HUES48 (cell line): ENCODE results near the gene OSBPL5.
A peak's percentile ranks its signal among the peaks of the same experiment; 100 is the strongest.

Source experiments
- H3K27ac ChIP-seq: one replicate; pipeline ENCODE4 v1.7.0; 2013; ENCODE audit warnings: low read depth, low read length, inconsistent platforms
- H3K27me3 ChIP-seq: 2 replicates; pipeline ENCODE4 v1.6.1; 2013; ENCODE audit warnings: mild to moderate bottlenecking, low read length; ENCODE audit not compliant: control insufficient read depth, insufficient read depth
- H3K36me3 ChIP-seq: 2 replicates; pipeline ENCODE4 v1.6.1; 2013; ENCODE audit warnings: low read length; ENCODE audit not compliant: control insufficient read depth, insufficient read depth
- H3K4me1 ChIP-seq: 2 replicates; pipeline ENCODE4 v1.6.1; 2013; ENCODE audit warnings: mild to moderate bottlenecking, low read length; ENCODE audit not compliant: control insufficient read depth, insufficient read depth
- H3K4me3 ChIP-seq: 2 replicates; pipeline ENCODE4 v1.5.1; 2013; ENCODE audit warnings: mild to moderate bottlenecking, low read depth, low read length
- H3K9ac ChIP-seq: 2 replicates; pipeline ENCODE4 v1.6.1; 2013; ENCODE audit warnings: mild to moderate bottlenecking, low read depth, low read length, moderate library complexity
- H3K9me3 ChIP-seq: 2 replicates; pipeline ENCODE4 v1.6.1; 2013; ENCODE audit warnings: low read length; ENCODE audit not compliant: control insufficient read depth, insufficient read depth

OSBPL5 gene

GRCh38 chr11:3189196-3189843 is 24.2 kb upstream of the OSBPL5 start:
- peak overlapping the region; percentile 72 for H3K27ac ChIP-seq
- peaks cover 26% of the 10 kb centered on the region for H3K4me1 ChIP-seq
- no peaks in the 10 kb centered on the region for H3K27me3 ChIP-seq
- no peaks in the 10 kb centered on the region for H3K36me3 ChIP-seq
- no peak overlapping the region for H3K9ac ChIP-seq
- no peak overlapping the region; the same call in 1 of the 2 replicates for H3K4me3 ChIP-seq
- H3K9me3 ChIP-seq = no peaks in the 10 kb centered on the region

GRCh38 chr11:3188496-3189195 is 23.5 kb upstream of the OSBPL5 start:
- Histone ChIP-seq H3K27ac (peak overlapping the region; percentile 11), H3K9ac (no peak overlapping the region), H3K9me3 (no peaks in the 10 kb centered on the region), H3K36me3 (no peaks in the 10 kb centered on the region), H3K27me3 (no peaks in the 10 kb centered on the region), H3K4me3 (no peak overlapping the region), H3K4me1 (peaks cover 23% of the 10 kb centered on the region)

DNA sequence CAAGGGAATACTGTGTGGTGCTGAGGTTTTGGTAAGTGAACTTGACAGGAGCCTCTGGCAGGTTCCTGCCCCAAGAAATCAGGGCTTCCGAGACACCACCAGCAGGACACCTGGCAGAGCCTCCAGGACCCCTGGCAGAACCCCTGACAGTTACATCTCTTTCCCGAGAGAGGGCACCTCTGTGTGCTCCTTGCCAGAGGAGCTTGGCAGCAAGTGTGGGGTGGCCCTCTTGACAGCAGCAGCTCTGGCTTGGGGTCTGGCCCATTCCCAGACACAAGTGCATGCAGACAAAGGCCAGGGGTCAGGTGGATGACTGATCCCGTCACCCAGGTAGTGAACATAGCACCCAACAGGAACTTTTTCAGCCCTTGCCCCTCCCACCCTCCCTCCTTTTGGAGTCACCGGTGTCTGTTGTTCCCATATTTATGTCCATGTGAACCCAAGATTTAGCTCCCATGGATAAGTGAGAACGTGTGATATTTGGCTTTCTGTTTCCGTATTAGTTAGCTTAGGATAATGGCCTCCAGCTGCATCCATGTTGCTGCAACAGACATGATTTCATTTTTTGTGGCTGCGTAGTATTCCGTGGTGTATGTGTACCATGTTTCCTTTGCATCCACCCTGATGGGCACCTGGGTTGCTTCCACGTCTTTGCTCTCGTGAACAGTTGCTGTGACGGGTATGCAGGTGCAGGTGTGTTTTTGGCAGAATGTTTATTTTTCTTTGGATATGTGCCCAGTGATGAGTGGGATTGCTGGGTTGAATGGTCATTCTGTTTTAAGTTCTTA is 21.2 kb upstream of the OSBPL5 start:
- H3K9me3 ChIP-seq = no peaks in the 10 kb centered on the region
- H3K36me3 ChIP-seq = no peaks in the 10 kb centered on the region
- no peak overlapping the region for H3K9ac ChIP-seq
- no peaks in the 10 kb centered on the region for H3K27me3 ChIP-seq
- H3K27ac ChIP-seq = no peak overlapping the region
- peaks cover 21% of the 10 kb centered on the region for H3K4me1 ChIP-seq
- no peak overlapping the region for H3K4me3 ChIP-seq

DNA sequence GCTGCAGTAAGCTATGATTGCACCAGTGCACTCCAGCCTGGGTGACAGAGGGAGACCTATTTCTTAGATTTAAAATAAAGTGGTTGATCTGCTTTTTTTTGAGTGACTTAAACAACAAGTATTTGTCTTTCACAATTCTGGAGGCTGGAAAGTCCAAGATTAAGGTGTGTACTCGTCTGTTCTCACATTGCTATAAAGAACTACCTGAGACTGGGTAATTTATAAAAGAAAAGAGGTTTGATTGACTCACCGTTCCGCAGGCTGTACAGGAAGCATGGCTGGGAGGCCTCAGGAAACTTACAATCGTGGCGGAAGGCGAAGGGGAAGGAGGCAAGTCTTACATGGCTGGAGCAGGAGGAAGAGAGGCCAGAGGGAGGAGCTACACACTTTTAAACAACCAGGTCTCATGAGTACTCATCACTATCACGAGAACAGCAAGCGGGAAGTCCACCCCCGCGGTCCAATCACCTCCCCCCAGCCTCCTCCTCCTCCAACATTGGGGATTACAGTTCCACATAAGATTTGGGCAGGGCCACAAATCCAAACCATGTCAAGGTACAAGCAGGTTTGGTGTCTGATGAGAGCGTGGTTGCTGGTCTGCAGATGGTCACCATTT is 19.7 kb upstream of the OSBPL5 start:
- Histone ChIP-seq H3K4me1 (peaks cover 16% of the 10 kb centered on the region), H3K36me3 (no peaks in the 10 kb centered on the region), H3K9ac (no peak overlapping the region), H3K4me3 (no peak overlapping the region), H3K27me3 (no peaks in the 10 kb centered on the region), H3K9me3 (no peaks in the 10 kb centered on the region), H3K27ac (no peak overlapping the region)

DNA sequence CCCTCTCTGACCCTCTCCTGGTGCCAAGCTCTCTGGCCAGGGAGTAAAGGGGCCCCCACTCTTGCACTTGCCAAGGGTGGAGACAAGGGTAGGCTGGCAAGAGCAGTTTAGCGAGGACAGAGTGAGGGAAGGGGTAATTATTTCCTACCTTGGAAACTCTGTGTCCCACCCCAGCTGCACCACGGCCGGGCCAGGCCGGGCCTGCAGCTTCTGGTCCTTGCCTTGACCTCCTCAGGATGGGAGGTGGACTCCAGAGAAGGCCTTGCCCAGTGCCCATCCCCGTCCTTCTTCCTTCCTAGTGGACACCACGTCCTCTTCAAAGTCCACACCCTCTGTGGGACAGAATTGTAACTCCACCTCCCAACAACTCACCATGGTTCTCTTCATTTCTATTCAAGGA is 18.4 kb upstream of the OSBPL5 start:
- Histone ChIP-seq H3K4me1 (peaks cover 5% of the 10 kb centered on the region), H3K9me3 (no peaks in the 10 kb centered on the region), H3K4me3 (no peak overlapping the region), H3K27me3 (no peaks in the 10 kb centered on the region), H3K27ac (no peak overlapping the region), H3K9ac (no peak overlapping the region), H3K36me3 (no peaks in the 10 kb centered on the region)

DNA sequence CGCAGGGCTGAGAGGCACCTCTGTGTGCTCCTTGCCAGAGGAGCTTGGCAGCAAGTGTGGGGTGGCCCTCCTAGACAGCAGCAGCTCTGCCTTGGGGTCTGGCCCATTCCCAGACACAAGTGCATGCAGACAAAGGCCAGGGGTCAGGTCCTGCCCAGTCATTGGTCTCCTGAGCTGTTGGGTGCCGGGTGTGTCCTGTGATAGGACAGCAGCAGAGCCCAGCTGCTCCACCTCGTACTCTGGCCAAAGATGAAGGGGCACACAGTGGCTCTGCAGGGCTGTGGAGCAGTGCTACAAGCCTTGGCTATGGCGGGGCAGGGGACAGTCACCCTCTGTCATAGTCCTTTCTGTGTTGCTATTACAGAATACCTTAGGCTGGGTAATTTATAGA is 17.3 kb upstream of the OSBPL5 start:
- Histone ChIP-seq H3K4me1 (no peaks in the 10 kb centered on the region), H3K9ac (no peak overlapping the region), H3K4me3 (no peak overlapping the region), H3K27ac (no peak overlapping the region), H3K27me3 (no peaks in the 10 kb centered on the region), H3K36me3 (no peaks in the 10 kb centered on the region), H3K9me3 (no peaks in the 10 kb centered on the region)

GRCh38 chr11:3181725-3182461 is 16.8 kb upstream of the OSBPL5 start:
- Histone ChIP-seq H3K27ac (no peak overlapping the region), H3K4me3 (no peak overlapping the region)

DNA sequence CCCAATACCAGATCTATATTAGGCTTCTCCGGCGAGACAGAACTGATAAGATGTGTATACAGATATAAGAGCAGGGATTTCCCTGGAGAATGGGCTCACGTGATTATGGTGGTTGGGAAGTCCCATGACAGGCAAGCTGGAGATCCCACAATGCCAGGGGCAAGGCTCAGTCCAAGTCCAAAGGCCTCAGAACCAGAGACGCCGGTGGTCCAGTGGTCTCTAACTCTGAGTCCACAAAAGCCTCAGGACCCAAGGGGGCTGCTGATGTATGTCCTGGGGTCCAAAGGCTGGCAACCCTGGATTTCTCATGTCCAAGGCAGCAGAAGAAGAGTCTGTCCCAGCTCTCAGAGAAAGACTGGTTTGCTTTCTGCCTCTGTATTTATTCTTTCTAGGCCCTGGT is 15.8 kb upstream of the OSBPL5 start:
- Histone ChIP-seq H3K36me3 (no peaks in the 10 kb centered on the region), H3K9me3 (no peaks in the 10 kb centered on the region; the same call in 1 of the 2 replicates), H3K27me3 (no peaks in the 10 kb centered on the region), H3K27ac (no peak overlapping the region), H3K9ac (no peak overlapping the region), H3K4me1 (no peaks in the 10 kb centered on the region), H3K4me3 (no peak overlapping the region)

More at GRCh38 chr11:3181725-3182461, 16.8 kb upstream of the OSBPL5 start:
- no peaks in the 10 kb centered on the region; the same call in 1 of the 2 replicates for H3K9me3 ChIP-seq
- no peak overlapping the region for H3K9ac ChIP-seq
- H3K4me1 ChIP-seq = no peaks in the 10 kb centered on the region
- no peaks in the 10 kb centered on the region for H3K36me3 ChIP-seq
- no peaks in the 10 kb centered on the region for H3K27me3 ChIP-seq

GRCh38 chr11:3178349-3178748 is 13.2 kb upstream of the OSBPL5 start:
- Histone ChIP-seq H3K27me3 (no peaks in the 10 kb centered on the region), H3K9me3 (no peaks in the 10 kb centered on the region; the same call in 1 of the 2 replicates), H3K4me3 (no peak overlapping the region), H3K36me3 (no peaks in the 10 kb centered on the region), H3K9ac (no peak overlapping the region), H3K4me1 (no peaks in the 10 kb centered on the region), H3K27ac (no peak overlapping the region)

GRCh38 chr11:3177931-3178330 is 12.8 kb upstream of the OSBPL5 start:
- Histone ChIP-seq H3K4me1 (no peaks in the 10 kb centered on the region), H3K9me3 (no peaks in the 10 kb centered on the region; the same call in 1 of the 2 replicates), H3K27me3 (no peaks in the 10 kb centered on the region), H3K4me3 (no peak overlapping the region), H3K9ac (no peak overlapping the region), H3K36me3 (no peaks in the 10 kb centered on the region), H3K27ac (no peak overlapping the region)
